ENCODE data around the gene MEF2B. TPM values are rescaled to one million over a fixed set of nuclear protein-coding genes. Genes with fewer than 3 reads are reported as not detected.

MEF2B gene
- total RNA-seq, 4 donors from 2014 or later = 5.0 to 7.4 TPM; not detected in 2

- H3K4me1 ChIP-seq = peaks cover 0 to 14% (median 7%) of the 10 kb centered on the region in 4 donors
- H3K9me3 ChIP-seq = no peaks in the 10 kb centered on the region
- DNase-seq = no peak
- peak overlapping the region in 3 of 4 donors; percentile 37 to 43 (median 38) for H3K4me3 ChIP-seq
- H3K36me3 ChIP-seq = no peaks in the 10 kb centered on the region
- no peak overlapping the region for H3K27ac ChIP-seq
- no peaks in the 10 kb centered on the region for H3K27me3 ChIP-seq
- TF ChIP-seq CTCF (IDR thresholded peaks at IDR 0.05) (no peak), POLR2A (IDR thresholded peaks at IDR 0.05) (no peak)
These were observed 619 bp downstream of the MEF2B start for GRCh38 chr19:19169236-19170052.

- Histone ChIP-seq H3K9me3 (no peaks in the 10 kb centered on the region), H3K36me3 (no peaks in the 10 kb centered on the region), H3K4me1 (peaks cover 0 to 14% (median 7%) of the 10 kb centered on the region in 4 donors), H3K4me3 (no peak overlapping the region), H3K27ac (no peak overlapping the region), H3K27me3 (no peaks in the 10 kb centered on the region)
- DNase-seq = no peak
- TF ChIP-seq CTCF (IDR thresholded peaks at IDR 0.05) (no peak), POLR2A (IDR thresholded peaks at IDR 0.05) (no peak)
These were observed 2.5 kb downstream of the MEF2B start for GRCh38 chr19:19167612-19168011.

- DNase-seq = no peak
- no peak for TF ChIP-seq POLR2A (IDR thresholded peaks at IDR 0.05)
- TF ChIP-seq CTCF (IDR thresholded peaks at IDR 0.05) = no peak
- H3K27ac ChIP-seq = no peak overlapping the region
- peaks cover 0 to 10% (median 5%) of the 10 kb centered on the region in 4 donors for H3K4me1 ChIP-seq
- no peaks in the 10 kb centered on the region for H3K36me3 ChIP-seq
- H3K4me3 ChIP-seq = no peak overlapping the region
- H3K9me3 ChIP-seq = no peaks in the 10 kb centered on the region
- H3K27me3 ChIP-seq = no peaks in the 10 kb centered on the region
These were observed 4.7 kb downstream of the MEF2B start for GRCh38 chr19:19165396-19165795.

- Histone ChIP-seq H3K9me3 (no peaks in the 10 kb centered on the region), H3K4me3 (no peak overlapping the region), H3K4me1 (no peaks in the 10 kb centered on the region), H3K27me3 (no peaks in the 10 kb centered on the region), H3K36me3 (no peaks in the 10 kb centered on the region), H3K27ac (no peak overlapping the region)
- no peak for TF ChIP-seq POLR2A (IDR thresholded peaks at IDR 0.05)
- TF ChIP-seq CTCF (IDR thresholded peaks at IDR 0.05) = no peak
- DNase-seq = no peak
These were observed 7.6 kb downstream of the MEF2B start for GRCh38 chr19:19162495-19162894.

- Histone ChIP-seq H3K9me3 (no peaks in the 10 kb centered on the region), H3K4me1 (no peaks in the 10 kb centered on the region), H3K27me3 (no peaks in the 10 kb centered on the region), H3K4me3 (peak overlapping the region in 1 of 4 donors; percentile 18), H3K27ac (peak overlapping the region in 2 of 4 donors; percentile 39 to 49), H3K36me3 (no peaks in the 10 kb centered on the region)
- TF ChIP-seq POLR2A (IDR thresholded peaks at IDR 0.05) = no peak
- TF ChIP-seq CTCF (IDR thresholded peaks at IDR 0.05) = no peak
- peak in 2 of 3 donors; percentile 66 to 75 for DNase-seq
These were observed 9.5 kb downstream of the MEF2B start for GRCh38 chr19:19160461-19161035.

All from Peyer's patch (tissue), 4 donors.